T47D (cell line): Measurements from ENCODE around the gene UMODL1.
"Not testable (repeated sequence)": the region's sequence is repeated elsewhere in the genome, so short reads cannot be mapped to it uniquely, and the experiment has no call there.

Experiments
- DNase-seq, 2 experiments: peaks; one replicate each; pipeline versions ENCODE4 v3.0.0 to v3.0.0-alpha.2; 2011 to 2012; ENCODE audit warnings: low read depth in 1 of 2, low spot score in 1 of 2
- JUND ChIP-seq: IDR thresholded peaks from 2 replicates; pipeline ENCODE4 v1.6.1; 2012; ENCODE audit warnings: low read depth
- in situ Hi-C: cut with HindIII; loops from 2 replicates; pipeline ENCODE4 v1.10.0; 2016; ENCODE audit warnings: low sequenced_read_pairs, low pct_unique_long_range_greater_than_20kb

Gene UMODL1

DNA sequence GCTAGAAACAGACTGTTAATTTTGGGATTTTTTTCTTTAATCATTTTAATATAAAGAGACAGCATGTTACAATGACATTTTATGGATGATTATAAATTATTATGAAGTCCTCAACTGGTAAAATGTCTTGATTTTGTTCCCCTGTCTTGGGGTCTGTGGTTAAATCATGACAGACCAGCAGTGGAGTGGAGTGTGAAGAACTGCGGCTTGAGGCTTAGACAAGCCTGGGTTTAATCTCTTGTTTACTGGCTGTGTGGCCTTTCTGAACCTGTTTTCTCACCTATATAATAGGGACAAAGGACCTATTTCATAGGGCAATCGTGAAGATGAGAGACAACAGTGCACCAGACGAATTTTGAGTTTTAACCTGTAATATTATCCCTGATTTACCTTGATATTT is 1.8 kb upstream of the UMODL1 start:
- TF ChIP-seq JUND: no peak
- DNase-seq: no peak
- in situ Hi-C loops: no loop called here

GRCh38 chr21:42069843-42070242 is 1.3 kb upstream of the UMODL1 start:
- in situ Hi-C loops: no loop called here
- DNase-seq: no peak
- no peak for TF ChIP-seq JUND

DNA sequence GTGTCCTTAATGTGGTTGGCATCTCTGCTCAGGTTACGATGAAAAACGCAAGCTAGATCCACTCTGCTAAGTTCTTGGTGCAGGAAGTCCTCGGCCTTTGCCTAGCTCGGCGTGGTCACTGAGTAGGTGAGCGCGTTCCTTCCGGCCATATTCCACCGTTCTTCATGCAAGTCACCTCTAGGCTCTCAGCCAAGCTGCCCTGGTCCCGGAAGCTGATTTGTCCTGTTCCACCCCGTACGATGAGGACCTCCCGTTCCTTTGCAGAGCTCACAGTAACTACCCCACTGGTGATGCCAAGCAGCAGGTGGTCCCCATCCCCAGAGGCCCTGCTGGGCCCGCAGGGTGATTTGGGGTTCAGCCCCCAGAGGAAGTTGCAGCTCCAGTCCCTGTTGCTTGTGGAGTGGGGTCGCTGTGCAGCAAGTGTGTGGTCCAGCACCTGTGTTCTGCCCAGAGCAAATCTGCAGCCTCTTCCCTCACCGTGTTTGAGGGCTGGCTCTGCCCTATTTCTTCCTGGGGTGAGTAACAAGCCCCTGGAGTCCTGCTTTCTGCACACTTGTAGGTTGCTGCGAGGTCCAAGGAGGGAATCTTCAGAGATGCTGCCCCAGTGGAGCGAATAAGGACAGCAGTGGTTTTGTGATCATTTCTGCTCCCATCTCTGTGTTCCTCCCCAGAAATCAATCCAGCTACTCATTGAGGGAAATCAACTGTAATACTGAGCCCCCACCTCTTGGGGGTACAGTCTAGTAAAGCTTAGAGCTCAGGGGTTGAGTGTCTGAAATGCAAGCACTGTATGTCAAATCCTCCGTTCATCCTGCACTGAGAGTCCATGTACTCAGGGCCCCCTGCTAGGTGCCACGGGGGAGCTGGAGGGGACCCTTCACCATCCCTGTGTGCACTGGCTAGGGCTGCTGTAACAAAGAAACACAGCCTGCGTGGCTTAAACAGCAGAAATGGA is 2.3 kb downstream of the UMODL1 start:
- in situ Hi-C loops: no loop called here

GRCh38 chr21:42075686-42076471 is 4.8 kb downstream of the UMODL1 start:
- in situ Hi-C loops: no loop called here
- DNase-seq: no peak
- TF ChIP-seq JUND: no peak

More for the DNA sequence above, 2.3 kb downstream of the UMODL1 start:
- TF ChIP-seq JUND: no peak
- DNase-seq: no peak

DNA sequence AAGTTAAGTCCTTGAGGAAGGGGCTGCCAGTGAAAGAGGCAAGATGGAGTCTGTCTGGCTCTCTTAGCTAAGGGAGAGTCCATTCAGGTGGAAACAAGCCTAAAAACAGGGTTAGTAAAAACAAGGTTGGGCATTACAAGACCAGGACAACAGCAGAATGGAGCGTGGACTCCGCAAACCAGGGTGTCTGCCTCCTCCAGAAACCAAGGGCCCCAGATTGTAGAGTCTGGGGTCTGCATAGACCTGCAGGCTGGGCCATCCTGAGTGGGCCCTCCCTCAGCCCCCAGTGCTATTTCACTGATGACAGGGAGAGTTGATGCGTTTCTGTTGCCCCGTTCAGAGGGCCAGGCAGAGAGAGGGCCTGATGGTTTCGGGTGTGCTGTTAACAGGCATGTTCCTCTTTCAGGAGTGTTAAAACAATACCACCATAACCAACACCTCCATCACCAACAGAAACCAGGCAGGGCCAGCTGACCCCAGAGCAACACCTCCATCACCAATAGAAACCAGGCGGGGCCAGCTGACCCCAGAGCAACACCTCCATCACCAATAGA is 6.6 kb downstream of the UMODL1 start:
- DNase-seq, in situ Hi-C loops: not testable (repeated sequence)

GRCh38 chr21:42078247-42079007 is 7.3 kb downstream of the UMODL1 start:
- DNase-seq, in situ Hi-C loops: not testable (repeated sequence)

DNA sequence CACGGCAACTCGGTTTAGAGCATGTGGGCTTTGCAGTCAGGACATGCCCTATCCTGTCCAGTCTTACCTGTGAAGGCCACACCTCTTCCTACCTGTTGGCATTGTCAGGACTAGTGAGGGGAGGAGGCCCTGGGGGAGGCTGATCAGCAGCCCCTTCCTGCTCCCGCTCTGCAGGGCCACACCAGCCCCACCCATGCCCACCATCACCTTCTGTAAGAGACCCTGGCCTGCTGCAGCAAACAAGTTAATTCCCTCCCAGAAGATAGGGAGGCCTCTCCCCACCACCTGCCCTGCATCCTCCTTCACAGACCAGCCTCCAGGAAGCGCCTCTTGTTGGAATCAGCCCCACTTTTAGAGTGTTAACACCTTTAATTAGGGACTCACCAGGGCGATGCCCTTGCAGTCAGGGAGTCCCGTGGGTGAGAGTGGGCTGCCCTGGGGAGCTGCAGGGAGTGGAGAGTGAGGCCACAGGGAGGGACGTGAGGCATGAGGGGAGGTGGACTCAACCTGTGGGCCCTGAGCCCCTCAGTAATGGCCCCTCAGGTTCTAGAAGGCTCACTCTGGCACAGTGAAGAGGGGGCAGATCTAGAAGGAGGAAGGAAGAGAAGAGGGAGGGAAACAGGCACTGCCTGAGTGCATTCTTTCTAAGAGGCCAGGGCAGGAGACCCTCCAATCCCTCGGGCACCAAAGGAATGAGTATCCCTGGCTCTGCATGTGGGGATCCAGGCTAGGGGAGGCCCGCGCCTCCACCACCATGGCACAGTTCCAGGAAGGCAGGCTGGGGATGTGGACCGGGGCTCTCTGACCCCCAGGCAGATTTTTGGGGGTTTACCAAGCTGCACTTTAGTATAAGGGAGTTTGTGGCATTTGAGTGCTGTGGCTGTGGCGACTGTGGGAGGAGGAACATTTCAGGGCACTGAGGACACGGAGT is 8.2 kb downstream of the UMODL1 start:
- TF ChIP-seq JUND: no peak
- in situ Hi-C loops: no loop called here

GRCh38 chr21:42079939-42080787 is 9.0 kb downstream of the UMODL1 start:
- no peak for TF ChIP-seq JUND
- no peak for DNase-seq

More for the DNA sequence above, 8.2 kb downstream of the UMODL1 start:
- no peak for DNase-seq

GRCh38 chr21:42080788-42081083 is 9.6 kb downstream of the UMODL1 start:
- in situ Hi-C loops: no loop called here
- no peak for DNase-seq
- no peak for TF ChIP-seq JUND

More at GRCh38 chr21:42079939-42080787, 9.0 kb downstream of the UMODL1 start:
- in situ Hi-C loops: no loop called here

GRCh38 chr21:42081138-42081537 is 10.0 kb downstream of the UMODL1 start:
- TF ChIP-seq JUND: no peak
- in situ Hi-C loops: no loop called here
- DNase-seq: no peak

- in situ Hi-C loops: no loop called here
- TF ChIP-seq JUND: no peak
- no peak for DNase-seq
Observed at GRCh38 chr21:42081931-42082381, 10.8 kb downstream of the UMODL1 start.
